NCI-H2029 treated with DMSO at 0.1 percent for 48 hours (cell line): ENCODE results near the gene ROR1.

Source experiments
- DNase-seq: peaks from one replicate; lab custom pipeline; 2025; lab: John Stamatoyannopoulos, UW

Gene ROR1

DNA sequence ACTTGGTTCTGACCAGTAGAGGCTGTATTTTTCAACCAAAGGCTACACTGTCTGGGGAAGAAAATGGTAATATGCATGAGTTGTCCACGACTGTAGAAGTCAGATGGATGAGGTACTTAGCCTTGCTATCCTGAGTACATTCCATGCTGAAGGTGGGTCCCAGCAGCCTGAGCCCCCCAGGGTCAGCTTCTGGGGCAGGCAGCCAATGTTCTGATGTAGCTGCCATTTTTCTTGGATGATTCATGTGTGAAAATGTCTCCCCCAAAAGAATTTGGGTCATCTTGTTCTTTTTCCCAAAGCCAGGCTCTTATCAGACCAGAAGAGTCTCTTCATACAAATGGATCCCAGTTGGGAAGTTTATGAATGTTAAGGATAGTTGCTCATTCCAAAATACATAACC lies 257.4 kb downstream of the ROR1 start:
- no peak for DNase-seq

DNA sequence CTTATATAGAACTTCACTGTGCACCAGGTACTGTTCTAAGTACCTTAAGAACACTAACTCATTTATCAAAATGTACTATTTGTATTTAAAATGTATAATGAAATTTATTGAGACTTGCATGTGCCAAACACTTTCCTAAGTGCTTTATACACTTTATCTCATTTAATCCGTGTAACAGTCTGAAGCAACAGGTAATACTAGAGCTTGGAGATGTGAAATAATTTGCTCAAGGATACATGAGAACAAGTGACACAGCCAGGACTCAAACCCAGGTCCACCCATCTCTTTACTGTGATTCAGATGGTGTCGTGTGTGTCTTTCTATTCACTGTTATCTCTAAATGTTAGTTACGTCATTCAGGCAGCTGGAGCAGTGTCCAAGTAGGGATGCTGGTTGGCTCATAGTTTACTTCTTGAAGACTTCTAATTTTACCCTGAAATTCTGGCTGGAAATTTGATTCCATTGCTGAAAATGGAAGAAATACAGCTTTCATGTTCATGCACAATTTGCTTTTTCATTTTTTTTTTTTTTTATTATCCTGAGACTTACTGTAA lies 259.9 kb downstream of the ROR1 start:
- no peak for DNase-seq

DNA sequence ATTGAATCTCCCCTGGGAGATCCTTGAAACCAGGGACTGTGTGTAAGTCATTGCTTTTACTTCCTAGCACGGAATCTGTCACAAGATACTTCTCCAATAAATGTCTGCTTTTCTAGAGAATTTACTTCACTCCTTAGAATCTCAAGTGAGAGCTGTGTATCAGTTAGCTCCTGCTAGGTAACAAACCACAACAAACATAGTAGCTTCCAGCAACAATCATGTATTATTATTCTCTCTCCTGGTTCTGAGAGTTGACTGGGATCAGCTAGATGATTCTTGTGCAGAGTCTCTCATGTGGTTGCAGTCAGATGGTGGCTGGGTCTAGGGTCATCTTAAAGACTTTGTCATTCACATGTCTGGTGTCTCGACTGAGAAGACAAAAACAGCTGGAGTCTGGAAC lies 262.7 kb downstream of the ROR1 start:
- peak; percentile 35 for DNase-seq

DNA sequence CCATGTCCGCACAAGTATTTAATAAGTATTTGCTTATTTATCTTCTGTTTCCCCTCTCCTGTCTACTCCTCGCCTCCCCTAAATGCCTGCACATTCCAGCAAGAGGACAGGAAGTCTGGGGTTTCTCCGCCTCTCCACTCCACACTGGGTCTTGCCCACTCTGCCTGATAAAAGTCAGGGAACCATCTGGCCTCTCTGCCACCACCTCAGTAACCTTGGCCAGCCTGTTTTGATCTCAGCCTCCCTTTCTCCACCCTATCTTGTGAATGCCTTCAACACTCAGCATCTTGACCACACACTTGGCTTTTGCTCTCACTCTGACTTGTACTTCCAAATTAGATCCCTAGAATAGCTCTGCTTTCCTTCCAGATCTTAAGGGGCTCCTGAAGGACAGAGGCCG lies 264.3 kb downstream of the ROR1 start:
- DNase-seq = no peak

DNA sequence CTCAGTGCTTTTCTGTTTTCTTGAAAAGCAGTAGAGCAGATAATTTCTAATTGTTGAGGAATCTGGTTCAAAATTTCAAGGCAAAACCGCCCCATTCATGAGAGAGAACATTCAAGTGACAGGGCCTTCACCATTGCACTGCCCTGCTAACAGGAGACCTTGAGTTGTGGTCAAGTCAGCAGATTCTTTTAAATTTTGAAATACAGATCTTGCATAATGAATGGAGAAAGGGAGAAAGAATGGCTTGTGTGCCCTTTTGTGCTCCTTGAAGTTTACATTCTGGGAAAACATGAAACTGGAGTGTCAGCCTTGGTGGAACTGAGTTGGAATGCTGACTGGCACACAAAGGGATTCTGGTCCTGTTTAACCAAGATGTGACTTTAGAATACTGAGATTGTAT lies 265.1 kb downstream of the ROR1 start:
- no peak for DNase-seq

DNA sequence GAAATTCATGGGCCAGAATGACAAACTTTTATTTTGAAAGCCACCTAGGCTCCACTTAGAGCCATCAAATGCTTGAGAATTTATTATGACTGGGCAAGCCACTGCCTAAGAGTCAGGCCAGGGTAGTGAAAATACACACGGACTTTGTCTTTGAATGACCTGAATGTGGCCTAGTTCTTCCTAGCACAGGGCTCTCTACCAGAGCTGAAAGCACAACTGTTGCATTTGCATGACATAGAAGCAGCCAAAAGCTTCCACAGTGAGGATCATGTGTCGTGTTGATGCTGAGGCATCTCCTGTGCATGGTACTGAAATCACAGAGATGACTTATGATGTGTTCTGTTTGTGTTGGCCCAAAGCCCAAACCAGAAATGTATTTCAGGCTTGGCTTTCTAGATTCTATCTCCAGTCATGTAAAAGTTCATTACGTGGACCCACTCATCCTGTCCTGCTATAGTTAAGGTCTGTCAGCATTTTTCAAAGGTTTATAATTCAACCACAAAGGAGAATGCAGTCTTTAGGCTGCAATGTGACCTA lies 265.6 kb downstream of the ROR1 start:
- peak; percentile 72 for DNase-seq

DNA sequence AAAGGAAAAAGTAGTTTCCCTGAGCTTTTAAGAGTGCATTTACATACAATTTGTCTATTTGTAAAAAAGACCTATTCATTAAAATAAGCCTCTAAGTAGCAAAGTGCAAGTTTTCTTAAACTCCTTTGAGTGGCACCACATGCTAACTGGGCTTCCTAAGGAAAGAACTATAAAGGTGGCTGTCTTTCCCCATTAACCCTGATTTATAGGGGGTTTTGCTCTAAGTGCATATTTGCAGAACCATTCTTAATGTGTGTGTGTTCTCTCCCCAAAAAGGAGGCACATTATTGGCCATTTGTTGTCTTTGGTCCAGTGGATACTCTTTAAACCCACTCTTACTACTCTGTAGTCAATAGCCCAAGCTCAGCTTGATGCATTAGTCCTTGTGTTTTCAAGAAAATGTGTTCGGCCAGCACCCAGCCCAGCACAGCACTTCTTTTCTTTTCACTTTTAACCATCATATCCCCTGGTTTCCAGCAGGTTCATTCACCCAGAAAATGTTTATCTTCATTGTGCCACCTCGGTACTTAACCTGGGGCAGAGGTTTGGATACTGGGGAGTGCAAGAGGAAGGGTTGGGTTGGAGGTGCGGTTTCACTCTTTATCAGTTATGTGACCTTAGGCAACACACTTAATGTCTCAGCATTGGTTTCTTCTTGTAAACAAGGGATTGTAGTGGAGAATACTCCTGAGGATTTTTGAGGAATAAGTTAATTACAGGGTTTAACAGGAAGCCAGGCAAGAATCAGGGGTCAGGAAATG lies 267.7 kb downstream of the ROR1 start:
- no peak for DNase-seq

DNA sequence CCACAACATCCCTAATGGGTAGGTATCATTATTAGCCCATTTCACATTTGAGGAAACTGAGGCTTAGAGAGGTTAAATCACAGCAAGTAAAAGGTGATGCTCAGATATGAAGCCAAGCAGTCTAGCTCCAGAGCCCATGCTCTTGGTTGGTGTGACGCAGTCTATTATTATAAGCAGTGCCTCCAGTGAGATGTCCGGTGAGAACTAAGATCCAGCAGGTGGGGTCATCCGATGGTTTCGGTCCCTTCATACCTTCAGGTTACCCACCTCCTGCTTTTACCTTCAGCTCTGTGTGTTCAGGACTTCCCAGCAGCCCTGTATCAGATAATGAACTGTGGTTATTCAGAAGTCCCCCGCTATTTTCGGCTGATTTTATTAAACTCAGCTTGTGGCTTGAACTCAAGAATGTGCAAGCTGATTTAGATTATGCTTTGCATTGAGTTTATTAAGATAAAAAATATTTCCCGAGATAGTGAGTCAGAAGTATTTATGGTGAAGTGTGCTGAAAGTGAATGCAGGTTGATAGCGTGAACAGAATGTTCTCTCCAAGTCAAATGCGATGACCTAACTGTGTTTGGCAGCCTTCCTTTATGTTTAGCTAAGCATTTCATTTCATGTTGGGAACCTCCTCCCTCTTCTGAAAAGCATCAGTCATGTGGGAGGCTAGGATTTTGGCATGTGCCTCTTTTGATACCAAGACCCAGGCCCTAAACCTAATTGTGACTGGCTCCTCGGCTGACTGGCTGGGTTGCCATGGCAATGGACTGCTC lies 268.7 kb downstream of the ROR1 start:
- DNase-seq = peak; percentile 42

DNA sequence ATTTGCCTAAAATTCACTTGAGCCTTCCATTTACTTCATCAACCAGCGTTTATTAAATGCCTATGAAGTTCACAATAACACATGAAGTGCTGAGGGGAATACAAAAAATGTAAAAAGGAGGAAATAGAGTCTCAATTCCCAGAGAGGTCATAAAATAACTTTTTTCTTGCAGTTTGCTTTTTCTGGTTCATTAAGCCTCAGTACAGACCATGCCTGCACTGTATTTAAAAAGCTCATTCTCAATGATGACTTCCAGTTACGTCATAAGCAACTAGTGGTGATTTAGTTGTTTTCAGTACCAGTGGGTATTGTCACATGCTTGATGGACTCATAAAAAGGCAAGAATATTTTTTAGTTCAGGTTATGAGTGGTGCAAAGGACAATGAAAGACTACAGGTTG lies 269.5 kb downstream of the ROR1 start:
- no peak for DNase-seq

DNA sequence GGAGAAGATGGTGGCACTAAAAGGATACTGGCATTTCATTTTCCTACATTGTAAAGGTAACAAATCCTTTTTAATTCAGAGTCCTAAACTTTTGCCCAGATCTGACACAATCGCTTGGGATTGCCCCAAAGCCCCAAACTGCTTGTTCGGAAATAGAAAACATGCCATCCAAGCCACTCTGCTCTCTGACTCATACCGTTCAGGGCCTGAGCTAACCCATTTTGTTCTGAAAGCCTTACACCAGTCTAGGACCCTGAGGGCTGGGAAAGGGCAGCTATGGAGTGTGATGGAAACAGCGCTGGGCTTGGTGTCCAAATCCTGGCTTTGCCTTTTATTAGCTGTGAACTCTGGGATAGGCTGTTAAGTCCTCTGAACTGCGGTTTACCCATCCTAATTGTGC lies 270.2 kb downstream of the ROR1 start:
- no peak for DNase-seq

DNA sequence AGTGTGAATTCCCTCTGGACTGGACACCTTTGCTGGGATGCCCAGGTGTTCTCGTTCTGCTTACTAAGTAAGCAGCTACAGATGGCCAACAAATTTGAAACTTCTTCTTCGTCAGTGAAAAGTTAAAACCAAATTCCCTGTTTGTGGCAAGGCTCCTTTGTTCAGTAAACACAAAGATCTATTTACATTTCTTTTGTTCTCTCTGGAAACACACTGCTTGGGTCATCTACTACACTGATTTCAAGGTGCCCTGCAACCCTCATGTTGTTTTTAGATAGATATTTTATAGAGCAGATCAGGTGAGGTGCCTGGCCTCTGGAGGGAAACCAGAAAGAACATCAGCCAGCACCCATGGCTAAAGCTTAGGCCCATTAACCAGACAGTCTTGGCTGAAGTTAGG lies 272.4 kb downstream of the ROR1 start:
- DNase-seq = peak; percentile 48

DNA sequence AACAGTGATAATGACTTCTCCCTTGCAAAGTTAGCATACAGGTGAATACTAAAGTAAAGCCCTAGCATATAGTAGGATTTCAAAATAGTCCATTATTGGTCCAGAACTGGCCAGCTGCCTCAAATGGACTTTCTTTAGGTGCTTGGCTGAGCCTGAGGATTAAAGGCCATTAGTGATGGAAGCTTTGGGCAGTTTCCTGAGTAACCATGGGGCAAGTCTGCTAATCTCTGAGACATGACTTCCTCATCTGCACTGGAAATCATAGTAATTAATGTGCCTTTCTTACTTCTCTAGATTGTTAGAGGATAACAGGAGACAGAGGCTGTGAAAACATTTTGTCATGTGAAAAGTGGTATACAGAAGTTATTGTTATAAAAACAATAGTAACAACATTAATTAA lies 273.1 kb downstream of the ROR1 start:
- DNase-seq = no peak

DNA sequence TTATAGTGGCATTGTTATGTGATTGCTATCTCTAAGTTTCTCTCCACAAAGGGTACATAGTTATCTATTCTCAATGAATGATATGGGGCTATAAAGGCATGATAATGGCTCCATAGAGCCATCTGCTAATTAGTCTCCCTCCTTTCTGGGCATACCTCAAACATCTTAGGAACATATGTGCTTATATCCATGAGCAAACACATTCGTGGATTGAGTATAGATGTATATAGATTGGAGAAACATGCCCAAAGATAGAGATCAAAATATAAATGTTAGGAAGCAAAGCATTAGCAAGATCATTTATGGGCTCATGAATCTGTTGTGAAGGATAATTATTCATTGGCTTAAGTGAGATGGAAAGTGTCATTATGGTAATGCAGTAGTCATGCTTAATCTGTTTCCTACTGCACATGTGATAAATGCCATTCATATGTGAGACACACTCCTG lies 273.8 kb downstream of the ROR1 start:
- no peak for DNase-seq

DNA sequence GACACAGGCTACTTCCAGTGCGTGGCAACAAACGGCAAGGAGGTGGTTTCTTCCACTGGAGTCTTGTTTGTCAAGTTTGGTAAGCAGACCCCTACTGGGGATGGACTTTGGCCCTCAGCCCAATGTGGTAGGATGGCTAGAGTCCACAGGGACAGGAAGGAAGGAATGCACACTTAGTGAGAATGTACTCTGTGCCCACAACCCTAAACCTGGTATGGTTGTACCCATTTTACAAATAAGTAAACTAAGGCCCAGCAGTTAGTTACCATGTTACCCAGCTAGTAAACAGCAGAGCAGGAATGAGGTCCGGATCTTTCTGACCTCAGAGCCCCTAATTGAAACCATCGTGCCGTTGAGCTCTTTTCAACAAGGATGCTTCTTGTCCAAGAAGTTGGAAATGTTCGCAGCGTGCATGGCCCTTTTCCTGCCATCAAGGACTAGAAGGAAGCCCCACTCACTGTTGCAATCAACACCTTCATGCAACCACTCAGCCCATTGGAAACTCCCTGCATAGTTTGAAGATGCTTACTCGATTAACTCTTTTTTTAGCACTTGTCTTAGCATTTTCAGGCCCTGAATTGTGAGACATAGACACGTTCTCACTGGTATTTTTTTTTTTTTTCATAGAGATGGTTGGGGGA lies 276.2 kb downstream of the ROR1 start:
- DNase-seq = no peak

DNA sequence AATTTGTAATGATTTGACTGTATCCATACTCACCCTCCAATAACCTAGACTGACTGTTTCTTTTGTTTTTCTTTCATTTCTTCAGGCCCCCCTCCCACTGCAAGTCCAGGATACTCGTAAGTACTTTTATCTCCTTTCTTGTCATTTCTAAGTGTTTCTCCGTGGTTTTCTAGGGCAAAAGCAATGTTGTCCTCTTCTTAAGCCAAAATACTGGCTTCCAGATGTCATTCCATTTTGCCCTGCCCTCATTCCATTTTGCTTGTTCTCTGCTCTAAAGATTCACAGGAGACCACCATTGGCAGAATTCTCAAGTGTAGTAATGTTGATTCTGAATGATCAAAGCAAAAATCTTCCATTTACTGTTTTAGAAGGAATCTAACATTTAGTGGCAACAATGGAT lies 276.8 kb downstream of the ROR1 start:
- DNase-seq = no peak

DNA sequence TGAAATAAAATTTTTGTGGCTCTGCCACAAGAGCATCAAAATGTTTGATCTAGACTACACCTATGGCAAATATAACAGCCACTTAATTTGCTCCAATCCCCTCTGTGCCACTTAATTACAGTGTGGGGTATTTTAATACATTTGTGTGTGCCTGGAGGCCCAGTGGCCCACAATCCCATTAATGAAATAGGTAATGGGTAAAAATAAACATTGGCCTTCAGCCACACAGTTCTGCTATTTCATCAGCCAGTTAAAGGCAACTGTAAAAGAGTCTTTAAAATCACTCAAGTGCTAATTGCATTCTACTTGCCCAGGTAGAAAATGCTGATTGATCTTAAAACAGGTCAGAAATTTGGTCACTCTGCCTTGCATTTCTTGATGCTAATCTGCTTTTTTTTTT lies 278.0 kb downstream of the ROR1 start:
- no peak for DNase-seq

DNA sequence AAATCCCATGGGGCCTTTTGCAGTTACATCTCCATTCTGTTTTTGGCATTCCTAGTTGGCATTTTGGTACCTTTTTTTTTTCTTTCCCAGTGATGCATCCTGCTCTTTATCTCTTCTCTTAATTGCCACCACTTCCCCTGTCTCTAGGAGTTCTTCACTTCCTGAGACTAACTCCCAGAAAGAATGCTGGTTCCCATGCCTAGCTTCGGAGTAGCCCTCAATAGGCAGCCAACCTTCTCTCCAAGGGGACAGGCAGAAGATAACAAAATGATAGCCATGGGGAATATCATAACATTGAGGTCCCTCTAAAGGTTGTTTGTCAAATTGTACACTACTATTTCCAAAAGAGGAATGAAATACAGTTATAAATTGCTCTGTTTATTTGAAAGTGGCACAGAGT lies 279.0 kb downstream of the ROR1 start:
- DNase-seq = no peak

DNA sequence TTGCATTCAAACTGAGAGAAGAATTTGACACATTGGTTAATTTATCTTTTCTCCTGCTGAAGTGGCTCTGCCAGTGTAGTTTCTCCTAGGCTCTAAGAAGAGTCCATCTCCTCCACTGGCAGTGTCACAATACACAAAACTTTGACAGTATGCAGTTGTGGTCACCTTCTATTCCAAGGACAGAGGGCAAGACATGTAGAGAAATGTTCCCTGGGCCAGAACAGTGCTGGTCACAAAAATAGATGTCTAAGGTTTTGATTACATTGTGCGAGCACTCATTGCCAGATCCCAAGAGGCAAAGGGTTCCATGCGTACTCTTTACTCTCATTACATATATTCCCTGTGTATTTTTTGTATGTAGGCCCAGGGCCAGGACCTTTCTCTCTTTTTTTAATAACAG lies 281.5 kb downstream of the ROR1 start:
- DNase-seq = no peak

DNA sequence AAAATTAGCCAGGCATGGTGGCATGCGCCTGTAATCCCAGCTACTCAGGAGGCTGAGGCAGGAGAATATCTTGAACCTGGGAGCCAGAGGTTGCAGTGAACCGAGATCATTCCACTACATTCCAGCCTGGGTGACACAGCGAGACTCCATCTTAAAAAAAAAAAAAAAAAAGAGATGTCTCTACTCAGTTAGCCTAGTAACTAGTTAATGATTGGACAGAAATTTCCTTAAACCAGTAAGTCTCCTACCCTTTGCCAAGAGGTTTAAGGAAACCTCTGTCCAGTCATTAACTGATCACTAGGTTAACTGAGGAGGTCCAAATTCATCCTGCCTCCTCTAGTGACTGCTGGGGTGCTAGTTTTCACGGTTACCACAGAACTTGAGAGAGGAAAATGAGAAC lies 285.7 kb downstream of the ROR1 start:
- DNase-seq = no peak

DNA sequence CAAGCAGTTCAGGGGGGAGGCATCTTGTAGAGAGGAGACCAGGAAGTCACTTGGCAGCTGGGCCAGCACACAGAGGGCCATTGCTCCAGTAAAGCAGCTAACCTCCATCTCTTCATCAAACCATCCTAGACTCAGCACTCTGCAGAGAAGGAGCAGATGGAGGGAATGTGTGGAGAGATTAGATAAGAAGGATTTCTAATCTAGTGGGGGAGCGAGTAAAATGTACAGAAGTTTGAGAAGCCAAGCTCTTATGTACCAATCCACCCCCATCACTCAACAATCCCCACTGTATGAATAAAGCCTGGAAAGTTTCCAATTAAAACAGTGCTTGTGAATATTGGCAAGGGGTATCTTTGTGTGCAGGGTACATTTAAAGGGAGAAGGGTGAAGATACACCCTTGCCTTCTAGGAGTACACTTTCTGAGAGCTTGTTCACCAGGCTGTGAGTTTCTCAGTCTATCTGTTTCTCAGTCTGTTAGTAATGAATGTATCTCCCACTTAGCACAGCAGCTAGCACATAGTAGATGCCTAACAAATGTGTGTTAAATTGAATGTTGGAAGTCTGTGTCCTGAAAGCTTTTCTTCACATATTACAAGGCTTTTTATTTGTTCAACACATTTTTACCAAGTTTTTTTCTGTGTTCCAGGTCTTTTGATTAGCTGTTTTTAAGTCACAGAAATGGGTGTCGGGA lies 286.9 kb downstream of the ROR1 start:
- peak; percentile 86 for DNase-seq

DNA sequence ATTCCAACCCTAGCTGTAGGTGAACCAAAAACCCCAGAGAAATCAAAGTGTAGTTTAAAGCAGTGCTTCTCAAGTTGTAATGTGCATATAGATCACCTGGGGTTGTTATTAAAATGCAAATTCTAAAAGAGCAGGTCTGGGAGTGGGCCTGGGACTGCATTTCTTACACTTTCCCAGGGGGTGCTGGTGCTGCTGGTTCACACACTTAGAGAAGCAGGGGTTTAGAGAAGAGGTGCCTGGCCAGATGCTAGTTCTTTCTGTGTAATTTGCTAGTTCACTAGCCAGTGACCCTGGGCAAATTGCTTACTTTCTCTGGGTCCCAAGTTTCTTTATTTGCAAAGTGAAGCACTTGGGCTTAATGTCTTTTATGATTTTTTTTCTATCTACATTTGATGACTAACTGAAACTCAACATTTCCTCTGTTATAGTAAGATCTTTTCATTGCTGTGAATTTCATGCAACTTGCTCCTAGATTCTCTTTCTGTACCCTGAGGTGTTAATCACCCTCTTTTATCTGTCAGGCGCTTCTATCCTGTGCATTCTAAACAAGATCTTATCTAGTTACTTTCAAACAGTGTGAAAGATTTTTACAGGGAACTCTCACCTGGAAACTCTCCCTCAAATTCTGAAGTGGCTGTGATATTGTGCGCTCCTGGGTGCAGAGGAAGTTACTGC lies 287.8 kb downstream of the ROR1 start:
- DNase-seq = no peak
